Measurements from ENCODE around the gene KCNJ2. TPM values are rescaled to one million over a fixed set of nuclear protein-coding genes. Genes with fewer than 3 reads are reported as not detected.

The KCNJ2 gene
- total and polyA plus RNA-seq, 10 of the 15 experiments (the other 5 are each of a cell fraction or from before 2014, with no cell fraction given): 1.6 to 10.1 (median 3.2) TPM

GRCh38 chr17:70208080-70208794 lies 38.9 kb downstream of the KCNJ2 start (continued):
- TF ChIP-seq E2F8 (IDR thresholded peaks at IDR 0.05; ENCODE audit: low read depth, partially characterized antibody) (no peak), USF1 (IDR thresholded peaks at IDR 0.05; ENCODE audit: borderline replicate concordance, extremely low read length, insufficient read depth, low read depth, low read length) (no peak), ASH2L (IDR thresholded peaks at IDR 0.05; ENCODE audit: borderline replicate concordance, low read depth) (no peak), JUNB (IDR thresholded peaks at IDR 0.05) (peak; percentile 39; the same call in 1 of the 2 replicates), NR2C1 (IDR thresholded peaks at IDR 0.05) (no peak), EP300 (IDR thresholded peaks at IDR 0.05; ENCODE audit: borderline replicate concordance in 1 of 2, control insufficient read depth in 1 of 2, low read depth in 2 of 2, low read length in 2 of 2) (peak; percentile 25 to 61; a peak in 2 of 4 replicates), MLLT1 (IDR thresholded peaks at IDR 0.05) (peak; percentile 70), HDGF (IDR thresholded peaks at IDR 0.05) (0 out of 2 replicates have a peak, but pooled peaks have one; percentile 32), YBX1 (IDR thresholded peaks at IDR 0.05) (no peak), SP1 (IDR thresholded peaks at IDR 0.05; ENCODE audit: low read depth, low read length) (no peak), REST (IDR thresholded peaks at IDR 0.05; ENCODE audit: low read depth, low read length) (no peak), POLR2A (IDR thresholded peaks at IDR 0.05; ENCODE audit: low read depth, low read length) (no peak), ATF7 (IDR thresholded peaks at IDR 0.05; ENCODE audit: low read depth) (peak; percentile 51), SPI1 (IDR thresholded peaks at IDR 0.05; ENCODE audit: borderline replicate concordance, insufficient read depth, low read depth, low read length) (peak; percentile 24; the same call in 1 of the 2 replicates), TCF12 (IDR thresholded peaks at IDR 0.05; ENCODE audit: low read depth, low read length) (no peak), IRF5 (IDR thresholded peaks at IDR 0.05; ENCODE audit: borderline replicate concordance) (no peak), IKZF2 (IDR thresholded peaks at IDR 0.05) (peak; percentile 92 to 93), MYB (IDR thresholded peaks at IDR 0.05; ENCODE audit: borderline replicate concordance, low read depth, low read length) (no peak)
